Measurements from ENCODE around the gene PPFIBP1.

PPFIBP1 gene

GRCh38 chr12:27693403-27693802 is 169.4 kb downstream of the PPFIBP1 start:
- no peak for DNase-seq (ENCODE audit: low read depth)
- no peak for TF ChIP-seq CTCF (conservative IDR thresholded peaks at IDR 0.05; ENCODE audit: low read depth, low read length)
- H3K4me3 ChIP-seq (ENCODE audit: low read depth, low read length), result no peak overlapping the region

GRCh38 chr12:27695556-27696292 is 171.7 kb downstream of the PPFIBP1 start:
- DNase-seq (ENCODE audit: low read depth), result no peak
- H3K4me3 ChIP-seq (ENCODE audit: low read depth, low read length), result no peak overlapping the region
- no peak for TF ChIP-seq CTCF (conservative IDR thresholded peaks at IDR 0.05; ENCODE audit: low read depth, low read length)

GRCh38 chr12:27696293-27696652 is 172.3 kb downstream of the PPFIBP1 start, which contains the start of gene REP15:
Gene REP15, plus strand, starts transcription at chr12:27696447. Its CDS starts 116 bp downstream, at chr12:27696563.
- no peak within 1 kb of the TSS for H3K4me3 ChIP-seq (ENCODE audit: low read depth, low read length)
- TF ChIP-seq CTCF (conservative IDR thresholded peaks at IDR 0.05; ENCODE audit: low read depth, low read length), result no peak

GRCh38 chr12:27696864-27697564 is 173.0 kb downstream of the PPFIBP1 start:
- H3K4me3 ChIP-seq (ENCODE audit: low read depth, low read length), result no peak overlapping the region
- TF ChIP-seq CTCF (conservative IDR thresholded peaks at IDR 0.05; ENCODE audit: low read depth, low read length), result no peak
- no peak for DNase-seq (ENCODE audit: low read depth)

More at GRCh38 chr12:27696293-27696652, 172.3 kb downstream of the PPFIBP1 start, which contains the start of gene REP15:
- no peak for DNase-seq (ENCODE audit: low read depth)

GRCh38 chr12:27703720-27704452 is 179.9 kb downstream of the PPFIBP1 start:
- no peak overlapping the region for H3K4me3 ChIP-seq (ENCODE audit: low read depth, low read length)
- peak; percentile 86 for TF ChIP-seq CTCF (conservative IDR thresholded peaks at IDR 0.05; ENCODE audit: low read depth, low read length)
- DNase-seq (ENCODE audit: low read depth), result peak; percentile 95

GRCh38 chr12:27705263-27705662 is 181.3 kb downstream of the PPFIBP1 start:
- no peak overlapping the region for H3K4me3 ChIP-seq (ENCODE audit: low read depth, low read length)
- no peak for TF ChIP-seq CTCF (conservative IDR thresholded peaks at IDR 0.05; ENCODE audit: low read depth, low read length)
- no peak for DNase-seq (ENCODE audit: low read depth)
